ENCODE measurements around the gene DLX1.
"Not testable (repeated sequence)": the region's sequence is repeated elsewhere in the genome, so short reads cannot be mapped to it uniquely, and the experiment has no call there.

DLX1 gene

GRCh38 chr2:172120118-172120517, 34.8 kb downstream of the DLX1 start:
- no peak for DNase-seq

- DNase-seq, result no peak
These were observed 43.2 kb downstream of the DLX1 start for GRCh38 chr2:172128484-172128883.

GRCh38 chr2:172129404-172129803, 44.1 kb downstream of the DLX1 start:
- no peak for DNase-seq

GRCh38 chr2:172131713-172132555, 46.6 kb downstream of the DLX1 start:
- no peak for DNase-seq

- no peak for DNase-seq
These were observed 49.0 kb downstream of the DLX1 start for GRCh38 chr2:172134270-172134669.

GRCh38 chr2:172135446-172135845, 50.1 kb downstream of the DLX1 start:
- DNase-seq, result no peak

- DNase-seq, result no peak
These were observed 51.8 kb downstream of the DLX1 start for GRCh38 chr2:172137109-172137508.

GRCh38 chr2:172137943-172138342, 52.6 kb downstream of the DLX1 start:
- DNase-seq, result no peak

- DNase-seq, result not testable (repeated sequence)
These were observed 53.4 kb downstream of the DLX1 start for GRCh38 chr2:172138727-172139126.
